ENCODE measurements around the gene F11.
"Not testable (repeated sequence)": the region's sequence is repeated elsewhere in the genome, so short reads cannot be mapped to it uniquely, and the experiment has no call there.

Gene F11

GRCh38 chr4:186258216-186258811 lies 7.7 kb upstream of the F11 start:
- TF ChIP-seq CTCF (conservative IDR thresholded peaks at IDR 0.05; ENCODE audit: low read depth, low read length) = no peak
- Histone ChIP-seq H3K27ac (no peak overlapping the region), H3K36me3 (ENCODE audit: insufficient read depth) (no peaks in the 10 kb centered on the region), H3K79me2 (ENCODE audit: insufficient read depth, low read depth) (no peaks in the 10 kb centered on the region), H3K4me3 (IDR thresholded peaks at IDR 0.05; ENCODE audit: insufficient read depth, low read depth, low read length) (no peak overlapping the region), H3K27me3 (ENCODE audit: insufficient read depth, low read depth) (no peaks in the 10 kb centered on the region), H4K20me1 (ENCODE audit: insufficient read depth) (no peaks in the 10 kb centered on the region), H2AFZ (ENCODE audit: low read depth) (no peak overlapping the region), H3K4me1 (ENCODE audit: low read depth, poor library complexity, severe bottlenecking) (no peaks in the 10 kb centered on the region), H3K9ac (no peak overlapping the region), H3K4me2 (no peak overlapping the region)

GRCh38 chr4:186260117-186260503 lies 5.9 kb upstream of the F11 start:
- no peak overlapping the region for H3K4me2 ChIP-seq
- H3K4me3 ChIP-seq (IDR thresholded peaks at IDR 0.05; ENCODE audit: insufficient read depth, low read depth, low read length) = no peak overlapping the region
- no peak overlapping the region for H3K27ac ChIP-seq

GRCh38 chr4:186260504-186261448 lies 5.2 kb upstream of the F11 start:
- Histone ChIP-seq H3K79me2 (ENCODE audit: insufficient read depth, low read depth) (no peaks in the 10 kb centered on the region), H2AFZ (ENCODE audit: low read depth) (no peak overlapping the region), H3K4me1 (ENCODE audit: low read depth, poor library complexity, severe bottlenecking) (no peaks in the 10 kb centered on the region), H3K4me2 (no peak overlapping the region), H3K27me3 (ENCODE audit: insufficient read depth, low read depth) (no peaks in the 10 kb centered on the region), H3K9ac (no peak overlapping the region), H3K27ac (no peak overlapping the region), H4K20me1 (ENCODE audit: insufficient read depth) (no peaks in the 10 kb centered on the region), H3K4me3 (IDR thresholded peaks at IDR 0.05; ENCODE audit: insufficient read depth, low read depth, low read length) (no peak overlapping the region), H3K36me3 (ENCODE audit: insufficient read depth) (no peaks in the 10 kb centered on the region)
- no peak for TF ChIP-seq CTCF (conservative IDR thresholded peaks at IDR 0.05; ENCODE audit: low read depth, low read length)

More at GRCh38 chr4:186260117-186260503, 5.9 kb upstream of the F11 start:
- no peaks in the 10 kb centered on the region for H4K20me1 ChIP-seq (ENCODE audit: insufficient read depth)
- H3K79me2 ChIP-seq (ENCODE audit: insufficient read depth, low read depth) = no peaks in the 10 kb centered on the region
- H3K36me3 ChIP-seq (ENCODE audit: insufficient read depth) = no peaks in the 10 kb centered on the region
- no peaks in the 10 kb centered on the region for H3K27me3 ChIP-seq (ENCODE audit: insufficient read depth, low read depth)
- TF ChIP-seq CTCF (conservative IDR thresholded peaks at IDR 0.05; ENCODE audit: low read depth, low read length) = no peak
- H3K4me1 ChIP-seq (ENCODE audit: low read depth, poor library complexity, severe bottlenecking) = no peaks in the 10 kb centered on the region
- H3K9ac ChIP-seq = no peak overlapping the region
- no peak overlapping the region for H2AFZ ChIP-seq (ENCODE audit: low read depth)

- H2AFZ ChIP-seq (ENCODE audit: low read depth) = no peak overlapping the region
- H3K4me1 ChIP-seq (ENCODE audit: low read depth, poor library complexity, severe bottlenecking) = no peaks in the 10 kb centered on the region
- H3K27me3 ChIP-seq (ENCODE audit: insufficient read depth, low read depth) = no peaks in the 10 kb centered on the region
- H4K20me1 ChIP-seq (ENCODE audit: insufficient read depth) = no peaks in the 10 kb centered on the region
- no peak overlapping the region for H3K27ac ChIP-seq
- H3K36me3 ChIP-seq (ENCODE audit: insufficient read depth) = no peaks in the 10 kb centered on the region
- no peak overlapping the region for H3K9ac ChIP-seq
- no peak overlapping the region for H3K4me2 ChIP-seq
- no peak for TF ChIP-seq CTCF (conservative IDR thresholded peaks at IDR 0.05; ENCODE audit: low read depth, low read length)
- H3K4me3 ChIP-seq (IDR thresholded peaks at IDR 0.05; ENCODE audit: insufficient read depth, low read depth, low read length) = no peak overlapping the region
- H3K79me2 ChIP-seq (ENCODE audit: insufficient read depth, low read depth) = no peaks in the 10 kb centered on the region
These were observed 1.3 kb upstream of the F11 start for GRCh38 chr4:186264660-186265059.

- not testable (repeated sequence) for H3K4me3 ChIP-seq (IDR thresholded peaks at IDR 0.05; ENCODE audit: insufficient read depth, low read depth, low read length); H3K79me2 ChIP-seq (ENCODE audit: insufficient read depth, low read depth); H3K36me3 ChIP-seq (ENCODE audit: insufficient read depth); H4K20me1 ChIP-seq (ENCODE audit: insufficient read depth); H3K4me1 ChIP-seq (ENCODE audit: low read depth, poor library complexity, severe bottlenecking); H3K4me2 ChIP-seq; H3K27me3 ChIP-seq (ENCODE audit: insufficient read depth, low read depth); H3K9ac ChIP-seq; H3K27ac ChIP-seq; H2AFZ ChIP-seq (ENCODE audit: low read depth)
These were observed 739 bp upstream of the F11 start for GRCh38 chr4:186265250-186265649.
